Immature natural killer cell (primary cell): ENCODE data around the gene PPP1CB. TPM values are rescaled to one million over a fixed set of nuclear protein-coding genes. Genes with fewer than 3 reads are reported as not detected.
"Not testable (repeated sequence)": the region's sequence is repeated elsewhere in the genome, so short reads cannot be mapped to it uniquely, and the experiment has no call there.

Experiments
- DNase-seq, 3 donors: peaks; one replicate each; pipeline ENCODE4 v3.0.0; 2022; ENCODE audit warnings: mixed read lengths in 1 of 3
- H3K27ac Mint-ChIP-seq, 6 donors: one replicate each; pipeline ENCODE4 v1.8.0; 2020; ENCODE audit warnings: mixed read lengths in 6 of 6, mild to moderate bottlenecking in 5 of 6, inconsistent platforms in 4 of 6, moderate library complexity in 3 of 6
- H3K27me3 Mint-ChIP-seq, 3 donors: one replicate each; pipeline ENCODE4 v1.8.0; 2020 to 2021; ENCODE audit warnings: low read depth in 3 of 3, mild to moderate bottlenecking in 3 of 3, mixed read lengths in 3 of 3, moderate library complexity in 3 of 3, inconsistent platforms in 1 of 3
- H3K36me3 Mint-ChIP-seq, 3 donors: one replicate each; pipeline ENCODE4 v1.8.0; 2020; ENCODE audit warnings: mixed read lengths in 3 of 3, inconsistent platforms in 2 of 3, mild to moderate bottlenecking in 2 of 3
- H3K4me1 Mint-ChIP-seq, 2 donors: one replicate each; pipeline ENCODE4 v1.8.0; 2020; ENCODE audit warnings: inconsistent platforms in 2 of 2, mild to moderate bottlenecking in 2 of 2, mixed read lengths in 2 of 2, moderate library complexity in 1 of 2
- H3K4me3 Mint-ChIP-seq, 5 donors: one replicate each; pipeline ENCODE4 v1.8.0; 2020; ENCODE audit warnings: mild to moderate bottlenecking in 5 of 5, mixed read lengths in 5 of 5, inconsistent platforms in 3 of 5, moderate library complexity in 3 of 5
- H3K9me3 Mint-ChIP-seq, 6 donors: one replicate each; pipeline ENCODE4 v1.8.0; 2020; ENCODE audit warnings: mild to moderate bottlenecking in 6 of 6, mixed read lengths in 6 of 6, inconsistent platforms in 4 of 6, moderate library complexity in 3 of 6
- polyA plus RNA-seq, 3 donors: library from polyadenylated mRNA; unstranded; fragments of 300-500 nt; fragmentation: Illumina TruSeq; gene quantifications; one replicate each; pipeline ENCODE4 v1.2.3, GENCODE V29; 2021

The PPP1CB gene
- polyA plus RNA-seq, 3 donors from 2014 or later = 62.1 to 104 (median 72.3) TPM

DNA sequence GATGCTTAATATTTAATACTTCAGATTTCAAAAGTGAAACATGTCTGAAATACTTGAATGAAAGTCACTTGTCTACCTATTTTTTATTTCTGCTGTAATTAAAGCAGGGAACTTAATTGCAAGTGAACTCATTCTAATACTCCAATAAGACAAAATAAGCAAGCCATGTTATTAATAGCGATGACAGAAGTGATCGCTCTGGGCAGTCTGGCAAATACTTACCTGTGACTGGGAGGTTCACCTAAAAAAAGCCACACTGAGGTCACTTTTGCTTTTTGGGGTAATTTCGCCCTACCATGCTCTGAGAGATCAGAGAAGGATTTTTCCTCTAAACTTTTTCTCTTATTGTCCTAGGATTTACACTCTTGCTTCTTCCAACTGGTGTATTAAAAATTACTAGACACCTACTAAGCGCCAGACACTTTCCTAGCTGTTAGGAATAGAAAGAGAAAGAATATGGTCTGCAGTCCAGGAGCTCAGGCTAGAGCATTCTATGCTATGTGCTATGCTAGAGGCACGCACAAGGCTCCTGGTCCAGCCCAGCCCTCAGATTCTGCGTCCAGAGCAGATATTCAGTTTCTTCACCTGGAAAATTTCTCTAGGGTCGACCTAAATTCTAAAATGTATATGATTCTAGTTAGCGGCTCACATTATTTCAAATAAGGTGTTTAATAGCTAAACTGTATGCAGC is 26.5 kb upstream of the PPP1CB start:
- H3K27ac Mint-ChIP-seq = no peak overlapping the region
- H3K9me3 Mint-ChIP-seq = no peaks in the 10 kb centered on the region

DNA sequence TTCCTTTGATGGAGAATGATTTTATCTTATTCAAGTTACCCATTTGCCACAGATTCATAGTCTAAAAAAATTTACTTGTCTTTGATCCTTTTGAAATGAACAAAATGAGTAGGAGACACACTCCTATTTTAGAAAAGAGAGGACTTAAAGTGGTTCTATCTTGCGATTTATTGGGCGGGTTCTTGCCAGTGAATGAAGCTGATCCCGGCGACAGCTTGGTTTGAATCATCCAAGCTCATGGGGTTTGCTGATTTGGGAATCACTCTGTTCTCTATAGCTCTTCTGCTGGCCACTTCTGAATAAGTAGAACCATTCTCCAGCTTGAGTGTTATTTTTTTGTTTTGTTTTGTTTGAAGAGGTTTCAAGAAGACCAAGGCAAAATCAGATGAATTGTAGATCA is 25.5 kb upstream of the PPP1CB start:
- no peak for DNase-seq
- peaks cover 0 to 2% (median 0%) of the 10 kb centered on the region in 3 donors for H3K27me3 Mint-ChIP-seq
- H3K9me3 Mint-ChIP-seq = no peaks in the 10 kb centered on the region
- no peaks in the 10 kb centered on the region for H3K4me1 Mint-ChIP-seq
- no peaks in the 10 kb centered on the region for H3K36me3 Mint-ChIP-seq
- H3K27ac Mint-ChIP-seq = no peak overlapping the region
- H3K4me3 Mint-ChIP-seq = no peak overlapping the region

More for the DNA sequence above, 26.5 kb upstream of the PPP1CB start:
- no peak overlapping the region for H3K4me3 Mint-ChIP-seq
- H3K4me1 Mint-ChIP-seq = no peaks in the 10 kb centered on the region
- H3K27me3 Mint-ChIP-seq = peaks cover 0 to 2% (median 0%) of the 10 kb centered on the region in 3 donors
- no peak for DNase-seq
- H3K36me3 Mint-ChIP-seq = no peaks in the 10 kb centered on the region

DNA sequence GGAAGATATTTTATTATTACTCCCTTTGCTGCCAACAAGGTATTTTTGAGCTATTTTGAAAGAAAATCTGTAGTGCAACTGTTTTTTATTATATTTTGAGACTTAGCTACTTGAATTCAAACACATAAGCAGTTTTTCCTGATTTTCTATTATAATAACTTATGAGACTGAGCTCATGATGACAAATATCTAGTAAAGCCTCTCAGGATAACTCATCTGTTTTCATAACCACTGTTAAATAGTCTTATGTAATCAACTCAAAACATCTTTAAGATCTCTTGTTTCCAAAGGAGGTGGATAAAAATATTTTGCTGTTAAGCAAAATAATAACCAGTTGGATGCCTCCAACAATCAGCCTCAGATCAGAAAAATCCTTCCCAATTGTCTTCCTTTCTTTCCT is 21.9 kb upstream of the PPP1CB start:
- H3K4me1 Mint-ChIP-seq = no peaks in the 10 kb centered on the region
- DNase-seq = no peak
- H3K36me3 Mint-ChIP-seq = no peaks in the 10 kb centered on the region
- H3K4me3 Mint-ChIP-seq = no peak overlapping the region
- peak overlapping the region in 1 of 6 donors; percentile 12 for H3K27ac Mint-ChIP-seq
- no peaks in the 10 kb centered on the region for H3K9me3 Mint-ChIP-seq
- no peaks in the 10 kb centered on the region for H3K27me3 Mint-ChIP-seq

DNA sequence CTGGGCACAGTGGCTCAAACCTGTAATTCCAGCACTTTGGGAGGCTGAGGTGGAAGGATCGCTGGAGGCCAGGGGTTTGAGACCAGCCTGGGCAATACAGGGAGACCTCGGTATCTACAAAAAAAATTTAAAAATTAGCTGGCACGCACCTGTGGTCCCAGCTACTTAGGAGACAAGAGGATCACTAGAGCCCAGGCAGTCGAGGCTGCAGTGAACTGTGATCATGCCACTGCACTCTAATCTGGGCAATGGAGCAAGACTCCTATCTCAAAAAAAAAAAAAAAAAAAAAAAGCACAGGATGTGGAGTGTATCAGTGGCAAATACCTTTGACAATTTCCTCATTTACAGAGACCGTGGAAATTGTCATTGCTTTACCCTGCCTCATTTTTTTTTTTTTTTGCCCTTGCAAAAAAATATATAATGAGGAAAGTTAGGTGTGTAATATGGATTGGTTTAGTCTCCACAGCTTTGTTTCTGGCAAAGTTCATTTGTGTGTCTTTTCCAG is 20.9 kb upstream of the PPP1CB start:
- no peak for DNase-seq
- no peaks in the 10 kb centered on the region for H3K4me1 Mint-ChIP-seq
- peak overlapping the region in 1 of 6 donors; percentile 36 for H3K27ac Mint-ChIP-seq
- peaks cover 0 to 1% (median 0%) of the 10 kb centered on the region in 3 donors for H3K27me3 Mint-ChIP-seq
- H3K36me3 Mint-ChIP-seq = no peaks in the 10 kb centered on the region
- no peaks in the 10 kb centered on the region for H3K9me3 Mint-ChIP-seq
- no peak overlapping the region for H3K4me3 Mint-ChIP-seq

DNA sequence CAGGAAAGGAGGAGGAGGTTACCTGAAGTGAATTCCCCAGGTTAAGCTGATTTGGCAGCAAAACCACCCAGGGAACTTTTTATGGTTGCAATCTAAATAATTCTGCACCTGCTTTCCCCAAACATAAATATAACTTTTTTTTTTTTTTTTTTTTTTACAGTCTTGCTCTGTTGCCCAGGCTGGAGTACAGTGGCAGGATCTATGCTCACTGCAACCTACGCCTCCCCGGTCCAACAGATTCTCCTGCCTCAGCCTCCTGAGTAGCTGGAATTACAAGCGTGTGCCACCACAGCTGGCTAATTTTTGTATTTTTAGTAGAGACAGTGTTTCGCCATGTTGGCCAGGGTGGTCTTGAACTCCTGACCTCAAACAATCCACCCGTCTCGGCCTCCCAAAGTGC is 16.1 kb upstream of the PPP1CB start:
- H3K27ac Mint-ChIP-seq = no peak overlapping the region
- no peak overlapping the region for H3K4me3 Mint-ChIP-seq
- peaks cover 3 to 5% (median 3%) of the 10 kb centered on the region in 3 donors for H3K36me3 Mint-ChIP-seq
- peaks cover 2 to 8% (median 5%) of the 10 kb centered on the region in 3 donors for H3K27me3 Mint-ChIP-seq
- peaks cover 0 to 7% (median 5%) of the 10 kb centered on the region in 6 donors for H3K9me3 Mint-ChIP-seq
- no peak for DNase-seq
- H3K4me1 Mint-ChIP-seq = no peaks in the 10 kb centered on the region

DNA sequence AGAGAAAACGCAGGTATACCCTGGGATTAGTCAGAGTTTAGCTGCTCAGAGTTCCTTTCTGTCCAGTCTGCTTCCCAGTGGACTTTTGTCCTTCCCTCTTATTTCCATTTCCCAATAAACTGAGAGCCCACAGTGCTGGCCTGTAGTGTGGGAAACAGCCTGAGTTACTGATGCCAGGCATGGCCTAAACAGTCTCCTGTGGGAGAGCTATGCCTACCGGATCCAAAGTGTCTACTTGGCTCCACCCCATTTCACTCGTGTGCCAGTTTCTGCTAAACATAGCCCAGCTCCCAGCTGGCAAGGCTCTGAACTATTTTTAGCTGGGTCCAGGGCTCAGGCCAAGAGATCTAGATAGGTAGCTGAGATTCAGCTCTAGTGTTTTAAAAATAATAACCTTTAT is 15.6 kb upstream of the PPP1CB start:
- Mint-ChIP-seq H3K27ac (no peak overlapping the region), H3K9me3 (peaks cover 0 to 7% (median 5%) of the 10 kb centered on the region in 6 donors), H3K36me3 (peaks cover 3 to 8% (median 3%) of the 10 kb centered on the region in 3 donors)

DNA sequence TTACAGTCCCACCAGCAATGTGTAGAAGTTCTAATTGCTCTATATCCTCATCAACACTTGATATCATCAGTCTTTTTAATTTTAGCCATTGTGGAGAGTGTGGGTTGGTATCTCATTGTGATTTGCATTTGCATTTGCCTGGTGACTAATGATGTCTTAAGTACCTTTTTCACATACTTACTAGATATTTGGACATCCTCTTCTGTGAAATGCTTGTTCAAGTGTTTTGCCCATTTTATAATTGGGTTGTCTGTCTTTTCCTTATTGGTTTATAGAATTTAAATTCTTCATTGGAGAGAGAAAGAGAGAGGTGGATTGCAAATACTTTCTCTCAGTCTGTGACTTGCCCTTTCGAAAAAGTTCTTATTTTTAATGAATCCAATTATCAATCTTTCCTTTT is 14.0 kb upstream of the PPP1CB start:
- Mint-ChIP-seq H3K27me3 (peaks cover 2 to 8% (median 5%) of the 10 kb centered on the region in 3 donors), H3K4me1 (no peaks in the 10 kb centered on the region), H3K27ac (no peak overlapping the region), H3K4me3 (no peak overlapping the region), H3K36me3 (peaks cover 3 to 12% (median 3%) of the 10 kb centered on the region in 3 donors), H3K9me3 (peaks cover 0 to 7% (median 5%) of the 10 kb centered on the region in 6 donors)
- DNase-seq = no peak

More for the DNA sequence above, 15.6 kb upstream of the PPP1CB start:
- DNase-seq = no peak
- Mint-ChIP-seq H3K27me3 (peaks cover 2 to 8% (median 5%) of the 10 kb centered on the region in 3 donors), H3K4me3 (no peak overlapping the region), H3K4me1 (no peaks in the 10 kb centered on the region)

DNA sequence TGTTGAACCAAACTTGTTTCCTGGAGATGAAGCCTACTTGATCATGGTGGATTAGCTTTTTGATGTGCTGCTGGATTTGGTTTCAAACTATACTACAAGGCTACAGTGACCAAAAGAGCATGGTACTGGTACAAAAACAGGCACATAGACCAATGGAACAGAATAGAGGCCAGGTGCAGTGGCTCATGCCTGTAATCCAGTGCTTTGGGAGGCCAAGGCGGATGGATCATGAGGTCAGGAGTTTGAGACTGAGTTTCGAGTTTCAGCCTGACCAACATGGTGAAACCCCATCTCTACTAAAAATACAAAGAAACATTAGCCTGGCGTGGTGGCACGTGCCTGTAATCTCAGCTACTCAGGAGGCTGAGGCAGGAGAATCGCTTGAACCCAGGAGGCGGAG is 9.0 kb upstream of the PPP1CB start:
- H3K4me3 Mint-ChIP-seq, H3K9me3 Mint-ChIP-seq, H3K36me3 Mint-ChIP-seq, H3K4me1 Mint-ChIP-seq, H3K27ac Mint-ChIP-seq, DNase-seq, H3K27me3 Mint-ChIP-seq: not testable (repeated sequence)

DNA sequence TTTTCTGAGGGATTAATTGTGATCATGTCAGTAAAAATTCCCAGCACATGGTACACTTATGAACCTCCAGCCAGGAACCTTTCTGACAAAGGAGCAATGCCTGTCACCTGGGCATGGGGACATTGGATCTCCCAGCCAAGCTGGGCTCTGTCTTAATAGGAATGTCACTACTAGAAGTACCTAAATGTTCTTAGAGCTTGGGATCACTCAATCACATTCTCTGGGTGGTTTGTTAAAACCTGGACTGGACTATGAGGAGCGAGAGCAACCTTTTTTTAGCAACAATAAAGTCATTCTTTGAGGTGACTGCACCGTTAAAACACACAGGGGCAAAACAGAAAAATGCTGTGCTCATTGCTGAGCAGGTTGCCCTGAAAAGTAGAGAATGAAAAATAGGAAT is 6.4 kb upstream of the PPP1CB start:
- H3K27me3 Mint-ChIP-seq = no peaks in the 10 kb centered on the region
- peaks cover 0 to 7% (median 0%) of the 10 kb centered on the region in 3 donors for H3K36me3 Mint-ChIP-seq
- H3K9me3 Mint-ChIP-seq = no peaks in the 10 kb centered on the region
- no peak for DNase-seq
- H3K27ac Mint-ChIP-seq = no peak overlapping the region
- H3K4me1 Mint-ChIP-seq = peaks cover 2 to 4% of the 10 kb centered on the region in 2 donors
- no peak overlapping the region for H3K4me3 Mint-ChIP-seq

DNA sequence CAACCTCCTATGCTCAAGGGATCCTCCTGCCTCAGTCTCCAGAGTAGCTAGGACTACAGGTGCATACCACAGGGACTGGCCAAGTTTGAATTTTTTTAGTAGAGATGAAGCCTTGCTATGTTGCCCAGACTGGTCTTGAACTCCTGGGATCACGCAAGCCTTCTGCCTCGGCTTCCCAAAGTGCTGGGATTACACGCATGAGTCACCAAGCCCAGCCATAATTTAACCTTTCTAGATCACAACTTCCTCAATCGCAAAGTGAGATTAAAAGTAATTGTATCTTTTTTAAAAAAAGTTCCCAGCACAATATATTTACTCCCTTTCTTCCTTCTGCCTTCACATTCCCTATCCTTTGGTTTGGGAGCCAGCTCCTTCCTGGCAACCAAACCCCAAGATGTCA is 5.8 kb upstream of the PPP1CB start:
- H3K4me1 Mint-ChIP-seq = peaks cover 9 to 10% of the 10 kb centered on the region in 2 donors
- H3K4me3 Mint-ChIP-seq = no peak overlapping the region
- no peak overlapping the region for H3K27ac Mint-ChIP-seq
- peaks cover 0 to 5% (median 0%) of the 10 kb centered on the region in 3 donors for H3K36me3 Mint-ChIP-seq
- DNase-seq = no peak
- peaks cover 1 to 4% (median 2%) of the 10 kb centered on the region in 3 donors for H3K27me3 Mint-ChIP-seq
- H3K9me3 Mint-ChIP-seq = no peaks in the 10 kb centered on the region

DNA sequence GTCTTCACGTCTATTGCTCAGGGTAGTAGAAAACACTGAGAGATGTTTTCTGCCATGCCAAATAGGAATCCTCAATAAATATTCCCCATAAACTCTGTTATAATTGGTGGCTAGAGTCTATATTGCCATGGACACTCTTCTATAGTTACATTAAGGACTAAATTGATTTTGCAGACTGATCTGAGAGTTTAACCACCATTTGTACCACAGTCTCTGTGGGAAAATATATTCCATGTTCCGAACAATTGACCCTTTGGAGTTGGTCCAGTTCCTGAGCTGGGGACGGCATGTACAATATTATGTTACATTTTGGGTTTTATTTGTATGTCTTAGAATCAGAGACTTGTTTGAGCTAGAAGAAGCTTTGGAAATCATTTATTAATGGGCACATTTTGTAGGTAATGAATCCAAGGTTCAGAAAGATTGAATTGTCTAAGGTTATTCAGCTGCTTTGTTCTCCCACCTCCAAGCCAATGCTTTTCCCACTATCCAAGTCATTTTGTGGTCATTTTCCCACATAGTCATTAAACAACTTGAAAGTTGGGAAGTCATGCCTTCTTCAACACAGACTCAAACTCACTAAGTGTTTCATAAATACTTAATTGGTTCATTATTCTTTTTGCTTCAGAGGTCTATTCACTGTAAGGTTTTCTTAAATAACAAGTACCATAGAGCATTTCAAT is 5.1 kb upstream of the PPP1CB start:
- H3K27ac Mint-ChIP-seq = no peak overlapping the region
- H3K4me3 Mint-ChIP-seq = no peak overlapping the region

DNA sequence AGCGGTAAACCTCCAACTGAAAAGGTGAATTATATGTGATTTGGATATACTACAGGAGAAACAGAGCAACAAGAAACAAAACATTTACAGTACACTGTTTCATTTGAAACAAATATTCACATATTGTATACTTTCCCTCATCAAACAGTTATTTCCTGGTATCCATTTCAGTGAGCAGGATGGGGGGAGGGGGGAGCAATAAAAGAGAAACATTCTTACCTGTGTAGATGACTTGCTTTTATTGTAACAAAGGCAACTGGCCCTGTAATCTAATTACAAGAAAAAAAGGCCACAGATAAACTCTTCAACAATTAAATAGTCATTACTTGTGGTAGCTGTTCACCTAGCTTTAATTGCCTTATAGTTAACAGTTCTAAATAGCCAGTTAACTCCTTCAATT is 3.9 kb upstream of the PPP1CB start:
- no peaks in the 10 kb centered on the region for H3K36me3 Mint-ChIP-seq
- no peak for DNase-seq
- H3K27me3 Mint-ChIP-seq = peaks cover 11 to 22% (median 13%) of the 10 kb centered on the region in 3 donors
- H3K4me1 Mint-ChIP-seq = peaks cover 16 to 19% of the 10 kb centered on the region in 2 donors
- H3K4me3 Mint-ChIP-seq = no peak overlapping the region
- H3K9me3 Mint-ChIP-seq = no peaks in the 10 kb centered on the region
- peak overlapping the region in 2 of 6 donors; percentile 24 to 75 for H3K27ac Mint-ChIP-seq

More for the DNA sequence above, 5.1 kb upstream of the PPP1CB start:
- H3K4me1 Mint-ChIP-seq = peaks cover 13 to 15% of the 10 kb centered on the region in 2 donors
- DNase-seq = no peak
- H3K9me3 Mint-ChIP-seq = no peaks in the 10 kb centered on the region
- H3K27me3 Mint-ChIP-seq = peaks cover 8 to 11% (median 9%) of the 10 kb centered on the region in 3 donors
- H3K36me3 Mint-ChIP-seq = no peaks in the 10 kb centered on the region

DNA sequence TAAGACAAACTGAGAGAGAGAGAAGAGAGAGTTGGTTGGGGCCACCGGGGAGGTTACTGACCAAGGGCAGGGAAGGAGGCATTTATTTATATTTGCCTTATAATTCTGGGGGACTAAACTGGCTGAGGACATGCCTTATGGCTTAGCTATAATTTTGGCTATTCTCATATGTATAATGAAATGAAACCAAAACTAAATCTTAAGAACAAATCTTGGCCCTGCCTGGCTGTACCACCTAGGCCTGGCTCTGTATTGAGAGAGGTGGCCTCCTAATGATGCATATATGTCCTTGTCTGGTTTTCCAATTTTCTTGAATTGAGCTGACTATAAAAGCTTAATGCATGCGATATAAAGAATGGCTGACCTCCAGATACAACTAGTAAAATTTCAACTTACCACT is 3.5 kb upstream of the PPP1CB start:
- no peaks in the 10 kb centered on the region for H3K9me3 Mint-ChIP-seq
- no peak for DNase-seq
- peak overlapping the region in 2 of 6 donors; percentile 24 to 75 for H3K27ac Mint-ChIP-seq
- peaks cover 13 to 26% (median 13%) of the 10 kb centered on the region in 3 donors for H3K27me3 Mint-ChIP-seq
- peaks cover 21 to 24% of the 10 kb centered on the region in 2 donors for H3K4me1 Mint-ChIP-seq
- H3K36me3 Mint-ChIP-seq = no peaks in the 10 kb centered on the region
- H3K4me3 Mint-ChIP-seq = no peak overlapping the region

DNA sequence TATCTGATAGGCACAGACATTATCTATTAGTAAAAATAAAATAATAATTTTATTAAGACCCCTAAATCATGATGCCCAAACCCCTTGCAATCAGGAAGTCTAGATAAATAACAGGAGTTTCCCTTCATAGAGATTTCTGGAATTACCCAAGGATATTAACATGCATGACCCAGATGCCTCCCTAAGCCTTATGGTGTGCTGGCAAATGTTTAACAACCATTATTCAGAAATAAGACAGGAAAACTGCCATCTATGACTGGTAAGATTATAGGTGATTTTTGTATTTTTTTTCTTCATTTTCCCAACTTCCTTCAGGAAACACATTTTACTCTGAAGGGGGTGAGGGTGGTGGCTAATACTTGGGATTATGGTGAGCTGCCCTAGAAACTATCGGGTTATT is 2.7 kb upstream of the PPP1CB start:
- peak overlapping the region in 3 of 6 donors; percentile 69 to 100 (median 95) for H3K27ac Mint-ChIP-seq
- no peaks in the 10 kb centered on the region for H3K36me3 Mint-ChIP-seq
- DNase-seq = no peak
- no peak overlapping the region for H3K4me3 Mint-ChIP-seq
- no peaks in the 10 kb centered on the region for H3K9me3 Mint-ChIP-seq
- H3K4me1 Mint-ChIP-seq = peaks cover 24 to 31% of the 10 kb centered on the region in 2 donors
- peaks cover 13 to 27% (median 13%) of the 10 kb centered on the region in 3 donors for H3K27me3 Mint-ChIP-seq
